Right lobe of liver (tissue), 4 donors: ENCODE measurements around the gene CHRD.

ENCODE experiments used
- CTCF ChIP-seq, 4 donors: fragments of 200-600 bp in 3 of 4; fragments of 450-650 bp in 1 of 4; IDR thresholded peaks; one replicate each; pipeline versions ENCODE4 v1.5.1 to v1.8.0; 2016 to 2022; ENCODE audit warnings: antibody characterized with exemption in 4 of 4, mild to moderate bottlenecking in 2 of 4
- POLR2A ChIP-seq: fragments of 450-650 bp; IDR thresholded peaks from one replicate; pipeline ENCODE4 v1.6.1; 2017; ENCODE audit warnings: antibody characterized with exemption, mild to moderate bottlenecking
- donor health status: DM: no; HTN: no; CAD: no.
- donor health status: DM: no; HTN: no; CAD: no.
- donor health status: DM: no; HTN: yes; CAD: no.

- TF ChIP-seq CTCF (IDR thresholded peaks at IDR 0.05), result no peak
- TF ChIP-seq POLR2A, result no peak
Observed at GRCh38 chr3:184439096-184439495, 59.2 kb downstream of the CHRD start.
